SK-N-SH (cell line): ENCODE data around the gene PRPF18. TPM values are rescaled to one million over a fixed set of nuclear protein-coding genes. Genes with fewer than 3 reads are reported as not detected.

ENCODE experiments used
- CTCF ChIA-PET: fragments of 300-600, 350-600 bp; formaldehyde crosslinking; extraction: SDS; loops from one replicate; lab custom pipeline; 2021; lab: Yijun Ruan, JAX
- POLR2A ChIA-PET: fragments of 350-600 bp; sonication (Branson Sonifier 250); formaldehyde crosslinking; extraction: SDS; loops from one replicate; lab custom pipeline; 2020; ENCODE audit warnings: antibody characterized with exemption, inconsistent platforms; lab: Yijun Ruan, JAX
- DNase-seq: peaks from one replicate; pipeline ENCODE4 v3.0.0; 2012
- H2AFZ ChIP-seq: fragments of 200-600 bp; sonication (generic); 2 replicates; pipeline ENCODE4 v1.8.1; 2016; ENCODE audit warnings: antibody characterized with exemption, mild to moderate bottlenecking, low read depth
- H3F3A ChIP-seq: fragments of 200-600 bp; sonication (generic); replicated peaks from 2 replicates; pipeline ENCODE3; 2016; ENCODE audit warnings: antibody characterized with exemption, mild to moderate bottlenecking; ENCODE audit not compliant: insufficient read depth
- H3K27ac ChIP-seq, 2 experiments: fragments of 200-500 bp in 1 of 2; fragments of 200-600 bp in 1 of 2; sonication (Bioruptor generic) in 1 of 2; sonication (generic), shearing (Covaris generic) in 1 of 2; 2 replicates each; pipeline versions ENCODE4 v1.5.1 to v1.6.1; 2014 to 2016; ENCODE audit warnings: low read depth in 2 of 2, inconsistent platforms in 1 of 2, low read length in 1 of 2, mild to moderate bottlenecking in 1 of 2, mixed read lengths in 1 of 2
- H3K27me3 ChIP-seq: fragments of 200-600 bp; sonication (generic), shearing (Covaris generic); 2 replicates; pipeline ENCODE4 v1.6.1; 2016; ENCODE audit warnings: mixed run types; ENCODE audit not compliant: insufficient read depth
- H3K36me3 ChIP-seq, 2 experiments: fragments of 200-500 bp in 1 of 2; fragments of 200-600 bp in 1 of 2; sonication (Bioruptor generic) in 1 of 2; sonication (generic) in 1 of 2; replicated peaks in 1 of 2; 2 replicates each; pipeline versions ENCODE3 to v1.5.1; 2014 to 2016; ENCODE audit warnings: low read length in 1 of 2, mild to moderate bottlenecking in 1 of 2; ENCODE audit not compliant: insufficient read depth in 2 of 2, control insufficient read depth in 1 of 2
- H3K4me1 ChIP-seq, 2 experiments: fragments of 200-500 bp in 1 of 2; fragments of 200-600 bp in 1 of 2; sonication (Bioruptor generic) in 1 of 2; sonication (generic), shearing (Covaris generic) in 1 of 2; 2 replicates each; pipeline versions ENCODE4 v1.5.1 to v1.6.1; 2014 to 2016; ENCODE audit warnings: low read depth in 1 of 2, low read length in 1 of 2, mixed run types in 1 of 2; ENCODE audit not compliant: insufficient read depth in 2 of 2, control insufficient read depth in 1 of 2
- H3K4me2 ChIP-seq: fragments of 200-600 bp; sonication (generic), shearing (Covaris generic); 2 replicates; pipeline ENCODE4 v1.6.1; 2017; ENCODE audit warnings: mixed run types
- H3K4me3 ChIP-seq, 2 experiments: fragments of 200-500 bp in 1 of 2; fragments of 200-600 bp in 1 of 2; sonication (Bioruptor generic) in 1 of 2; sonication (generic), shearing (Covaris generic) in 1 of 2; 2 replicates each; pipeline versions ENCODE4 v1.5.1 to v1.8.1; 2014 to 2016; ENCODE audit warnings: low read depth in 2 of 2, inconsistent platforms in 1 of 2, low read length in 1 of 2, mild to moderate bottlenecking in 1 of 2, mixed read lengths in 1 of 2, moderate library complexity in 1 of 2
- H3K79me2 ChIP-seq: fragments of 200-600 bp; sonication (generic); 2 replicates; pipeline ENCODE4 v1.8.1; 2017; ENCODE audit warnings: mild to moderate bottlenecking; ENCODE audit not compliant: insufficient read depth
- H3K9ac ChIP-seq: fragments of 200-600 bp; sonication (generic); 2 replicates; pipeline ENCODE4 v1.6.1; 2017; ENCODE audit warnings: mixed run types
- H3K9me2 ChIP-seq: fragments of 200-600 bp; sonication (generic); 2 replicates; pipeline ENCODE4 v1.6.1; 2017; ENCODE audit warnings: mixed run types
- H3K9me3 ChIP-seq: fragments of 200-600 bp; sonication (generic); 2 replicates; pipeline ENCODE4 v1.6.1; 2017; ENCODE audit warnings: mixed run types, mild to moderate bottlenecking, moderate library complexity
- H4K20me1 ChIP-seq: fragments of 200-600 bp; sonication (generic); 2 replicates; pipeline ENCODE4 v1.6.1; 2017; ENCODE audit warnings: mild to moderate bottlenecking, mixed run types; ENCODE audit not compliant: insufficient read depth
- CHD2 ChIP-seq: fragments of 150-350 bp; IDR thresholded peaks from 2 replicates; pipeline ENCODE4 v1.6.1; 2018; ENCODE audit warnings: low read length; ENCODE audit not compliant: partially characterized antibody
- CTCF ChIP-seq: fragments of 200-600 bp; sonication (generic); IDR thresholded peaks from 2 replicates; pipeline ENCODE4 v1.6.1; 2017; ENCODE audit warnings: antibody characterized with exemption, mild to moderate bottlenecking, moderate library complexity
- ELF1 ChIP-seq: IDR thresholded peaks from 2 replicates; pipeline ENCODE4 v1.4.0; 2012
- EP300 ChIP-seq, 2 experiments: IDR thresholded peaks; 2 replicates each; pipeline versions ENCODE4 v1.4.0 to v1.6.1; 2012; ENCODE audit warnings: borderline replicate concordance in 1 of 2, low read depth in 1 of 2, low read length in 1 of 2
- EZH2phosphoT487 ChIP-seq: fragments of 200-600 bp; sonication (generic); IDR thresholded peaks from 2 replicates; pipeline ENCODE4 v1.6.1; 2017; ENCODE audit warnings: low read depth, mixed run types, mild to moderate bottlenecking, antibody characterized with exemption, moderate library complexity, borderline replicate concordance
- FOSL2 ChIP-seq: IDR thresholded peaks from 2 replicates; pipeline ENCODE4 v1.4.0; 2012; ENCODE audit warnings: low read depth, mild to moderate bottlenecking, moderate library complexity, borderline replicate concordance
- GABPA ChIP-seq: IDR thresholded peaks from 2 replicates; pipeline ENCODE4 v1.4.0; 2012; ENCODE audit warnings: low read depth, mild to moderate bottlenecking
- GATA2 ChIP-seq: sonication (generic); formaldehyde crosslinking; IDR thresholded peaks from 2 replicates; pipeline ENCODE4 v1.5.0; 2020; ENCODE audit warnings: mild to moderate bottlenecking, missing genetic modification reagents
- JUND ChIP-seq: IDR thresholded peaks from 2 replicates; pipeline ENCODE4 v1.4.0; 2012
- MEF2A ChIP-seq: IDR thresholded peaks from 2 replicates; pipeline ENCODE4 v1.4.0; 2012; ENCODE audit warnings: low read depth, borderline replicate concordance
- MXI1 ChIP-seq: IDR thresholded peaks from 2 replicates; pipeline ENCODE4 v1.6.1; 2012; ENCODE audit warnings: mild to moderate bottlenecking, low read depth, low read length, improper control_type of control experiment
- NRF1 ChIP-seq: IDR thresholded peaks from 2 replicates; pipeline ENCODE4 v1.6.1; 2012; ENCODE audit warnings: low read depth, mild to moderate bottlenecking, low read length
- PBX3 ChIP-seq: IDR thresholded peaks from 2 replicates; pipeline ENCODE4; 2012
- RCOR1 ChIP-seq: fragments of 150-350 bp; IDR thresholded peaks from 2 replicates; pipeline ENCODE4 v1.6.1; 2017; ENCODE audit warnings: antibody characterized with exemption, low read length
- SMC3 ChIP-seq: IDR thresholded peaks from 2 replicates; pipeline ENCODE4 v1.6.1; 2012; ENCODE audit warnings: low read depth, low read length, improper control_type of control experiment
- TCF12 ChIP-seq: IDR thresholded peaks from 2 replicates; pipeline ENCODE4 v1.4.0; 2012
- ZBTB33 ChIP-seq: IDR thresholded peaks from 2 replicates; pipeline ENCODE4 v1.4.0; 2012; ENCODE audit warnings: low read depth, borderline replicate concordance
- WGBS: methylation state at CpG from one replicate; pipeline ENCODE4 v1.1.6; 2017; ENCODE audit warnings: low lambda C conversion rate; 5-methylcytosine and 5-hydroxymethylcytosine counted together
- polyA plus RNA-seq, 3 experiments: library from polyadenylated mRNA; depleted of rRNA; stranded (reverse); fragments of >200 nt; gene quantifications; 2 replicates each; pipeline ENCODE4 v1.2.3, GENCODE V29; 2012
- TF ChIP-seq, protein P1 (sequence below): fragments of 150-350 bp; IDR thresholded peaks from 2 replicates; pipeline ENCODE4 v1.6.1; 2016; ENCODE audit warnings: mild to moderate bottlenecking, low read depth, low read length
- TF ChIP-seq, protein P2 (sequence below): IDR thresholded peaks from 2 replicates; pipeline ENCODE4 v1.4.0; 2012; ENCODE audit warnings: low read depth, borderline replicate concordance
- TF ChIP-seq, protein P3 (sequence below): fragments of 150-350 bp; IDR thresholded peaks from 2 replicates; pipeline ENCODE4 v1.6.1; 2017; ENCODE audit warnings: antibody characterized with exemption, low read length, low read depth, borderline replicate concordance

The PRPF18 gene
- polyA plus RNA-seq, 1 of the 3 experiments (the other 2 are of a cell fraction), result 12.1 TPM

DNA sequence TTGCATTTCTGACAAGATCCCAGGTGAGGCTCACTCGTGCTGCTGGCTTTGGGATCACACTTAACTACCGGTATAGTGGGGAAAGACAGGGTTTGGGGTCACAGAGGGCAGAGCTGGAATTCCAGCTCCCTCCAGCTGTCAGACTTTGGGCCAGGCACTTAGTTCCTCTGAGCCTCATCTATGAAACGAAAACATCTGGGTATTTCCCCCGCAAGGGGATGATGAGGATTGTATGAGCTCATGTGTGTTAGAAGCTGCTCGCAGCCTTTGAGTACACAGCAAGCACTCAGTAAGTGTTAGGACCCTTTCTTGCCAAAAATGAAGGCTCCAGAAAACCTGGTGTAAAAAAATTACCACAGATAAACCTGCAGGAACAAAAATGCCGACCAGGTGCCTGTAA lies 66.1 kb downstream of the PRPF18 start:
- Histone ChIP-seq H3K4me3 (no peak overlapping the region), H3F3A (peaks cover 9% of the 10 kb centered on the region), H3K4me2 (no peak overlapping the region), H3K9me2 (no peaks in the 10 kb centered on the region), H3K9me3 (no peaks in the 10 kb centered on the region), H3K36me3 (peaks cover 57 to 84% of the 10 kb centered on the region in 2 experiments), H3K27ac (no peak overlapping the region), H3K27me3 (no peaks in the 10 kb centered on the region), H3K4me1 (peaks cover 0 to 11% of the 10 kb centered on the region in 2 experiments; a peak in 1 of 4 replicates), H4K20me1 (no peaks in the 10 kb centered on the region), H3K79me2 (no peaks in the 10 kb centered on the region; the same call in 1 of the 2 replicates), H3K9ac (no peak overlapping the region), H2AFZ (no peak overlapping the region)
- CTCF ChIA-PET, result interaction anchor here (0.6 to 1.8 kb wide), 2 partner anchors 125 to 149 kb away, joined by 3 to 9 read pairs; no protein-coding TSS in a partner anchor
- TF ChIP-seq GATA2 (CRISPR knock-in tag) (no peak), TCF12 (no peak), NRF1 (no peak), EZH2phosphoT487 (no peak), JUND (no peak), GABPA (no peak), RCOR1 (no peak), CTCF (no peak), SMC3 (no peak), MXI1 (no peak)
- TF ChIP-seq, protein P1, sequence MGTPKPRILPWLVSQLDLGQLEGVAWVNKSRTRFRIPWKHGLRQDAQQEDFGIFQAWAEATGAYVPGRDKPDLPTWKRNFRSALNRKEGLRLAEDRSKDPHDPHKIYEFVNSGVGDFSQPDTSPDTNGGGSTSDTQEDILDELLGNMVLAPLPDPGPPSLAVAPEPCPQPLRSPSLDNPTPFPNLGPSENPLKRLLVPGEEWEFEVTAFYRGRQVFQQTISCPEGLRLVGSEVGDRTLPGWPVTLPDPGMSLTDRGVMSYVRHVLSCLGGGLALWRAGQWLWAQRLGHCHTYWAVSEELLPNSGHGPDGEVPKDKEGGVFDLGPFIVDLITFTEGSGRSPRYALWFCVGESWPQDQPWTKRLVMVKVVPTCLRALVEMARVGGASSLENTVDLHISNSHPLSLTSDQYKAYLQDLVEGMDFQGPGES, result no peak
- TF ChIP-seq, protein P2, sequence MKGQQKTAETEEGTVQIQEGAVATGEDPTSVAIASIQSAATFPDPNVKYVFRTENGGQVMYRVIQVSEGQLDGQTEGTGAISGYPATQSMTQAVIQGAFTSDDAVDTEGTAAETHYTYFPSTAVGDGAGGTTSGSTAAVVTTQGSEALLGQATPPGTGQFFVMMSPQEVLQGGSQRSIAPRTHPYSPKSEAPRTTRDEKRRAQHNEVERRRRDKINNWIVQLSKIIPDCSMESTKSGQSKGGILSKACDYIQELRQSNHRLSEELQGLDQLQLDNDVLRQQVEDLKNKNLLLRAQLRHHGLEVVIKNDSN, result no peak
- WGBS, result 83% methylated on average over 5 of the region's 6 CpGs
- POLR2A ChIA-PET, result no interaction called here
- no peak for DNase-seq

DNA sequence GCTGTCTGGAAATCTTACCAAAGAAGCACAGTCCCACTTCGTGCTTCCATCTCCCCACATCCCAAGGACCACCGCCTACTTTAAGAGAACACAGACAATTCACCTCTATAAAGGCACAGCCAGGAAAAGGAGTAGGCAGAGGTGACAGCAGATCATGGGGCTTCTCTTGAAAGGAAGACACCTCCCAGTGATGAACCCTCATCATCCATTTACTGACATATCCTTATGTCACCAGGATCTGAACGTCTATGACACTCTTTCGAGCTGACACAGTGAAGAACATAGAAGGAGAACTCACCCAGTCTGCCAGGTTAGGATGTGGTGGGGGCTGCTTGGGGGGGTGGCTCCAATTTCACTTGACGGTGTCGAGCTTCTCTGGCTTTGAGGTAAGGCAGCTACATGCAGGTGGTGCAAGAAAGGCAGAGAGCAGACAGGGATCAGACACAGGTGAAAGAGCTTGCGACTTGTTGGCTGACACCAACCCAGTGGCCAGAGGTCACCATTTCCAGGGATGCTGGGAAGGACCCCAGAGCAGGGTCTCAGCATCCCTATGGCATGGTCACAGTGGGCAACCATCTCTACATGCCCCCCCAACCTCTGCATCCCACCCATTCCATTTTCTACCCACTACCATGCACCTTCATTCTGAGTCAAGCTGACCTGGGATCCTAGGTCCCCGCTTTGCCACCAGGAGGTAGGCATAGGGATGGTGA lies 67.5 kb downstream of the PRPF18 start:
- CTCF ChIA-PET, result interaction anchor here (1.0 to 1.8 kb wide), 3 partner anchors 9 to 123 kb away, joined by 3 to 9 read pairs (median 4); no protein-coding TSS in a partner anchor
- Histone ChIP-seq H3K79me2 (peaks cover 3% of the 10 kb centered on the region), H3K4me2 (no peak overlapping the region), H3K27ac (no peak overlapping the region), H3K4me1 (peaks cover 0 to 11% of the 10 kb centered on the region in 2 experiments; a peak in 1 of 4 replicates), H2AFZ (no peak overlapping the region), H3K9ac (no peak overlapping the region), H4K20me1 (no peaks in the 10 kb centered on the region), H3K36me3 (peaks cover 57 to 74% of the 10 kb centered on the region in 2 experiments), H3K4me3 (no peak overlapping the region), H3F3A (peaks cover 6% of the 10 kb centered on the region), H3K9me2 (no peaks in the 10 kb centered on the region), H3K27me3 (no peaks in the 10 kb centered on the region), H3K9me3 (no peaks in the 10 kb centered on the region)
- POLR2A ChIA-PET, result no interaction called here
- 95% methylated on average over 7 of the region's 8 CpGs for WGBS
- no peak for DNase-seq
- TF ChIP-seq MEF2A (no peak), PBX3 (no peak), SMC3 (no peak), ZBTB33 (no peak), EP300 (IDR thresholded peaks at IDR 0.05; ENCODE audit: borderline replicate concordance in 1 of 2, low read depth in 1 of 2, low read length in 1 of 2) (no peak), ELF1 (no peak), FOSL2 (no peak), GATA2 (CRISPR knock-in tag) (no peak), CHD2 (no peak)
- TF ChIP-seq, protein P3, sequence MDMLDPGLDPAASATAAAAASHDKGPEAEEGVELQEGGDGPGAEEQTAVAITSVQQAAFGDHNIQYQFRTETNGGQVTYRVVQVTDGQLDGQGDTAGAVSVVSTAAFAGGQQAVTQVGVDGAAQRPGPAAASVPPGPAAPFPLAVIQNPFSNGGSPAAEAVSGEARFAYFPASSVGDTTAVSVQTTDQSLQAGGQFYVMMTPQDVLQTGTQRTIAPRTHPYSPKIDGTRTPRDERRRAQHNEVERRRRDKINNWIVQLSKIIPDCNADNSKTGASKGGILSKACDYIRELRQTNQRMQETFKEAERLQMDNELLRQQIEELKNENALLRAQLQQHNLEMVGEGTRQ, result no peak
